Kidney epithelial cell (primary cell): ENCODE data around the gene HMGB1. TPM values are rescaled to one million over a fixed set of nuclear protein-coding genes. Genes with fewer than 3 reads are reported as not detected.
A peak's percentile ranks its signal among the peaks of the same experiment; 100 is the strongest.

Experiments
- DNase-seq: peaks from one replicate; pipeline ENCODE4 v3.0.0-alpha.2; 2010; ENCODE audit warnings: low read depth
- H3K27me3 ChIP-seq: 2 replicates; pipeline ENCODE4 v1.6.0; 2011; ENCODE audit warnings: low read length; ENCODE audit not compliant: control insufficient read depth, insufficient read depth
- H3K36me3 ChIP-seq: 2 replicates; pipeline ENCODE4 v1.5.1; 2011; ENCODE audit warnings: low read length; ENCODE audit not compliant: control insufficient read depth, insufficient read depth
- H3K4me3 ChIP-seq: 2 replicates; pipeline ENCODE4 v1.5.1; 2011; ENCODE audit warnings: low read depth, mild to moderate bottlenecking, control low read depth, low read length
- total RNA-seq: library from RNA; depleted of rRNA; stranded (reverse); fragments of >200 nt; gene quantifications from 2 replicates; pipeline ENCODE4 v1.2.3, GENCODE V29; 2015
- TF ChIP-seq, protein P1 (sequence below): IDR thresholded peaks from 2 replicates; pipeline ENCODE4 v1.5.1; 2011; ENCODE audit warnings: mild to moderate bottlenecking, moderate library complexity, low read length, control low read depth, inconsistent platforms; ENCODE audit not compliant: insufficient read depth, poor library complexity, severe bottlenecking

Gene HMGB1
- total RNA-seq, 1 donor from 2014 or later = 448 TPM

DNA sequence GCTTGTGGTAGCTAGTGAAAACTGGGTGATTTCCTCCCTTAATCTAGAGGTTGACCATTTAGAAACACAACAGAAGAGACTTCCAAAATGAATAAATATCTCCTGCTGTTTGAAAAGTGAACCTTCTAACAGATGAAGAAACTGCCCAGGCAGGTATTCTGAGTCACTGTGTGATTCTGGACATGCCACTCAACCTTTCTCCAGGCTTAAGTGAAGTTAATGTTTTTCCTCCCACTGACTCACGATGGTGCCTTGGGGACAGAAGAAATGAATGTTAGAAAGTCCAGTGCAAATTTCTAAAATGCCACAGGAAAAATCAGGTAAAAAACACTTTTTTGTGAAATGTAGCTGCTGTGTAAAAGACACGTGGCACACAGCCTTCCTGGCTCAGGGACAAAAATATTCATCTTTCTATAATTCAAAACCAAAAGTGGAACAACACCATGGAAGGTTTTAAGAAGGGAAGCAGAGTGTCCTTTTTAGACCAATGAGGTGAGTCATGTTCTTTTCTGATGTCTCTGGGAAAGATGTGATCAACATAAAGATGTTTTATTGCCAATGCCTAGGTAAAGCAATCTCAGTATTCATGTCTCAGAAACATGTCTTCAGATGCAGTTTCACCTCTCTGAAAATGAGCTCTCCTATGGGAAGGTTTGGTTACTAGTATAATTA lies 34.3 kb downstream of the HMGB1 start:
- no peak for DNase-seq
- H3K36me3 ChIP-seq = no peaks in the 10 kb centered on the region
- TF ChIP-seq, protein P1, sequence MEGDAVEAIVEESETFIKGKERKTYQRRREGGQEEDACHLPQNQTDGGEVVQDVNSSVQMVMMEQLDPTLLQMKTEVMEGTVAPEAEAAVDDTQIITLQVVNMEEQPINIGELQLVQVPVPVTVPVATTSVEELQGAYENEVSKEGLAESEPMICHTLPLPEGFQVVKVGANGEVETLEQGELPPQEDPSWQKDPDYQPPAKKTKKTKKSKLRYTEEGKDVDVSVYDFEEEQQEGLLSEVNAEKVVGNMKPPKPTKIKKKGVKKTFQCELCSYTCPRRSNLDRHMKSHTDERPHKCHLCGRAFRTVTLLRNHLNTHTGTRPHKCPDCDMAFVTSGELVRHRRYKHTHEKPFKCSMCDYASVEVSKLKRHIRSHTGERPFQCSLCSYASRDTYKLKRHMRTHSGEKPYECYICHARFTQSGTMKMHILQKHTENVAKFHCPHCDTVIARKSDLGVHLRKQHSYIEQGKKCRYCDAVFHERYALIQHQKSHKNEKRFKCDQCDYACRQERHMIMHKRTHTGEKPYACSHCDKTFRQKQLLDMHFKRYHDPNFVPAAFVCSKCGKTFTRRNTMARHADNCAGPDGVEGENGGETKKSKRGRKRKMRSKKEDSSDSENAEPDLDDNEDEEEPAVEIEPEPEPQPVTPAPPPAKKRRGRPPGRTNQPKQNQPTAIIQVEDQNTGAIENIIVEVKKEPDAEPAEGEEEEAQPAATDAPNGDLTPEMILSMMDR = no peak
- H3K27me3 ChIP-seq = no peaks in the 10 kb centered on the region
- H3K4me3 ChIP-seq = no peak overlapping the region

DNA sequence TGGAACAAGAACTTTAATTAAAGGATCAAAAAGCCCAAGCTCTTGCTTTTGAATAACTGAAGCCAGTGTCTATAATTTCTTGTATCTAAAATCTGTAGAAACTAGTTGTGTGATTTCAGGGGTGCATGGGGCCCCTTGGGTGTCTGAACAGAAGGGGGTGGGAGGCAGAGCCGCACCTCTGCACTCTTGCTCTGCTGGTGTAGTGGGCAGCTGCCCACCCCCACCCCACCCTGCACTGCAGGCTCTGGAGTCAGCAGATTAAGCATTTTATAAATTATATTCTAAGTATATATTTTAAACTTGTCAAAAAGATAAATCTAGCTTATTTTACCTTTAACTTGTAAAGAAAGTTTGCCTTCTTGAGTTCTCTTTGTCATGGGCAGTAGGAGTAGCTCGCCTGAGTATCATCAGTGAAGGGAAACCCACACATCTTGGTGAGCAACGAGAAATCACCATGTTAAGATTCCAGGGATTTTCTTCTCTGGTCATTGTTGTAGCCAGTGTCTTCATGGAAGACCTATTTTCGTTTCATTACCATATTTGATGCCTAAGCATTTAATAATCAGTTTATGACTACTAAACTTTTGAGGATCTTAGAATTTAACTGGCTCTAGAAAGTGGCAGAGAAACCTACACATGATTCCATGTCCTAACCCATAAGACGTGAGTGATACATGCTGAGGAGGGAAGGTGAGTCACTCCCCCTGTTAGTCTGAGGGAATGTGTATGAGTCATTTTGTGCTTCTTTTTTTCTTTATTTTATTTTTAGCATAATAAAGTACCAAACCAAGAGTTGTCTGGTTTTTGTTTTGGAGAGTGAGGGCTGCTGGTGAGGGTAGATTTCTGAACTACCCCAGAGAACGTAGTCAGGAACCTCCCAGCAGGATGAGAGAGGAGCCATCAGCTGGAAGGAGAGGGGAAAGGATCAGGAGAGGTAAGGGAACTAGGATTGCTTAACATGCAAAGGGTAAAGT lies 35.7 kb downstream of the HMGB1 start:
- H3K4me3 ChIP-seq = no peak overlapping the region
- no peaks in the 10 kb centered on the region for H3K27me3 ChIP-seq
- TF ChIP-seq, protein P1 = no peak
- DNase-seq = peak; percentile 85
- H3K36me3 ChIP-seq = no peaks in the 10 kb centered on the region

GRCh38 chr13:30429235-30429634 lies 36.5 kb downstream of the HMGB1 start:
- no peak for DNase-seq
- H3K4me3 ChIP-seq = no peak overlapping the region
- H3K36me3 ChIP-seq = no peaks in the 10 kb centered on the region
- no peaks in the 10 kb centered on the region for H3K27me3 ChIP-seq
- TF ChIP-seq, protein P1 = no peak

DNA sequence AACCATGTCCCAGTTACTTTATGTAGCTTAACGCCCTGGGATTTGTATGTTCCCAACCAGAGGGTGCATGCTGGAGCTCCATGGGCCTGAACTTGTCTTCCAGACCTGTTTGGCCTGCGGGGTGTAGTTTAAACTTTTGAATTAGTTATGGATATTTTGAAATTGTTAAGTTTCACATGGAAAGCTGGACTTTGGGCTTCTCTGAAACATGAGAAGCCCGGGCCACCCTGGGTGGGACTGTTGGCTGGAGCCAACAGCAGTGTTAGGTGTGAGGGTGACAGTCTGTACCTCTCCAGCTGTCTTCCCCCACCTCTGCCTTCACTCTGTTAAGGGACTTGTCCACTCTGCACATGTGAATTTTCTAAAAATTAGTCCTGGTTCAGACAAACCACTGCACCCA lies 41.8 kb downstream of the HMGB1 start:
- H3K27me3 ChIP-seq = no peaks in the 10 kb centered on the region
- no peak overlapping the region for H3K4me3 ChIP-seq
- no peak for DNase-seq
- H3K36me3 ChIP-seq = no peaks in the 10 kb centered on the region
- TF ChIP-seq, protein P1 = no peak

DNA sequence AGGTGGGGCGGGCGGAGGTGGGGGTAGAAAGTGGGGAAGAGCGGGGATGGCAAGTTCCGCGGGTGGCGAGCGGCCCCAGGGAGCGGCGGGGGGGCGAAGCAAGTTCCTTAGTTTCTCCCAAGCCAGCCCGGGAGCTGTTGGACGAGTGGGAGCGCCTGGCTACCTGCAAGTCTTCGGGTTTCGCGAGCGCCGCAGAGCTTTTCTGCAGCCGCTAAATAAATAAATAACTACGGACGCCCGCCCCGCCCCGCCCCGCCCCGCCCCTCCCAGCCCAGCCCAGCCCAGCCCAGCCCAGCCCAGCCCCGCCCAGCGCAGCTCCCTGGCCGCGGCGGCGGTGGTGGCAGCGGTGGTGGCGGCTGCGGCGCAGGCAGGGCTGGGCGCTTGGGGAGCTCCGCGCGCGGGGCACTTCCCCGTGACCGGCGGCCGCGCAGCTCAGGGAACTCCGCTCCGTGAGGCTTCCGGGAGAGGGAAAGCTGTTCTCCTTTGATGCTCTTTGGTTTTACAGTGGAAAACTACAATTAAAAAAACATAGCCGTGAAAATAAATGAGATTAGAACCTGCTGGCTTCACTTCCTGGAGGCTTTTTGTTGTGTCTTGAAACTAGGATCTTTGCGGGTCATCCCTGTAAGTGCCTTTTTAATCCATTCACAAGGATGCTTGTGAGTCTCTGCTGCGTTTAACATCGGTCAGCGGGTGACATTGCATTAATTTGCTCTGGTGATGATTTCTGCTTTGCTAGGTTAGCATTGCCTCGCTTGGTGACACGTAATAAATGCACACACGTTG lies 43.5 kb downstream of the HMGB1 start, which contains the start of gene UBE2L5:
UBE2L5 (plus strand) TSS at position 440 of the 786 bp plus-strand sequence. CDS start 5,498 bp downstream, outside the sequence.
- TF ChIP-seq, protein P1 = no peak
- DNase-seq = no peak
- peak within 1 kb of the TSS; percentile 41 for H3K4me3 ChIP-seq
- H3K36me3 ChIP-seq = no peaks in the 10 kb centered on the region
- no peaks in the 10 kb centered on the region for H3K27me3 ChIP-seq
